Endometrial microvascular endothelial cells (primary cell): ENCODE measurements around the gene NOTCH2. TPM values are rescaled to one million over a fixed set of nuclear protein-coding genes. Genes with fewer than 3 reads are reported as not detected.
"Not testable (repeated sequence)": the region's sequence is repeated elsewhere in the genome, so short reads cannot be mapped to it uniquely, and the experiment has no call there.

Experiments used
- in situ Hi-C: cut with HindIII; loops from 2 replicates; pipeline ENCODE4 v1.10.0; 2017; ENCODE audit warnings: low sequenced_read_pairs, low pct_unique_long_range_greater_than_20kb; ENCODE audit errors: inconsistent ontology term
- total RNA-seq: library from RNA; depleted of rRNA; stranded (reverse); fragments of >200 nt; gene quantifications from one replicate; pipeline ENCODE4 v1.2.3, GENCODE V29; 2015; ENCODE audit errors: inconsistent ontology term

Gene NOTCH2
- total RNA-seq = 7.9 TPM

- in situ Hi-C loops = not testable (repeated sequence)
Observed at GRCh38 chr1:120069067-120069919, at the start of gene NOTCH2. Gene NOTCH2 (minus strand): TSS chr1:120069662. CDS start chr1:120069406, 256 bp downstream.

GRCh38 chr1:120117371-120118177 lies 48.1 kb upstream of the NOTCH2 start:
- in situ Hi-C loops = not testable (repeated sequence)

- in situ Hi-C loops = not testable (repeated sequence)
Observed at GRCh38 chr1:120116094-120116493, 46.6 kb upstream of the NOTCH2 start.

- in situ Hi-C loops = not testable (repeated sequence)
Observed at GRCh38 chr1:120113134-120113533, 43.7 kb upstream of the NOTCH2 start.

GRCh38 chr1:120112212-120112611 lies 42.8 kb upstream of the NOTCH2 start:
- in situ Hi-C loops = not testable (repeated sequence)

- in situ Hi-C loops = not testable (repeated sequence)
Observed at GRCh38 chr1:120111771-120112170, 42.3 kb upstream of the NOTCH2 start.

- in situ Hi-C loops = not testable (repeated sequence)
Observed at GRCh38 chr1:120111008-120111407, 41.5 kb upstream of the NOTCH2 start.

GRCh38 chr1:120109656-120110055 lies 40.2 kb upstream of the NOTCH2 start:
- in situ Hi-C loops = not testable (repeated sequence)

GRCh38 chr1:120109180-120109579 lies 39.7 kb upstream of the NOTCH2 start:
- in situ Hi-C loops = not testable (repeated sequence)

GRCh38 chr1:120105288-120105687 lies 35.8 kb upstream of the NOTCH2 start:
- in situ Hi-C loops = not testable (repeated sequence)

GRCh38 chr1:120103768-120104167 lies 34.3 kb upstream of the NOTCH2 start:
- in situ Hi-C loops = not testable (repeated sequence)

GRCh38 chr1:120101593-120101992 lies 32.1 kb upstream of the NOTCH2 start:
- in situ Hi-C loops = not testable (repeated sequence)

- in situ Hi-C loops = not testable (repeated sequence)
Observed at GRCh38 chr1:120100590-120100989, 31.1 kb upstream of the NOTCH2 start.

GRCh38 chr1:120098986-120099759 lies 29.7 kb upstream of the NOTCH2 start:
- in situ Hi-C loops = not testable (repeated sequence)

GRCh38 chr1:120096981-120097545 lies 27.6 kb upstream of the NOTCH2 start:
- in situ Hi-C loops = not testable (repeated sequence)

GRCh38 chr1:120093548-120094181 lies 24.2 kb upstream of the NOTCH2 start:
- in situ Hi-C loops = not testable (repeated sequence)

- in situ Hi-C loops = not testable (repeated sequence)
Observed at GRCh38 chr1:120092232-120093218, 23.1 kb upstream of the NOTCH2 start.
